CD14-positive monocyte (primary cell): Measurements from ENCODE around the gene LRRC55. TPM values are rescaled to one million over a fixed set of nuclear protein-coding genes. Genes with fewer than 3 reads are reported as not detected.

ENCODE experiments used
- DNase-seq, 3 donors: peaks; one replicate each; pipeline ENCODE4 v3.0.0-alpha.2; 2011 to 2022
- H2AFZ ChIP-seq: 2 replicates; pipeline ENCODE4 v1.6.0; 2012; ENCODE audit warnings: mild to moderate bottlenecking, low read depth, low read length, inconsistent platforms; ENCODE audit not compliant: insufficient read depth, poor library complexity, severe bottlenecking
- H3K27ac ChIP-seq, 2 donors: 1 replicate in 1 of 2; 2 replicates in 1 of 2; pipeline ENCODE4 v1.5.1; 2012 to 2013; ENCODE audit warnings: low read length in 2 of 2, control low read depth in 1 of 2, inconsistent platforms in 1 of 2, low read depth in 1 of 2, mild to moderate bottlenecking in 1 of 2
- H3K27me3 ChIP-seq, 2 donors: one replicate each; pipeline versions ENCODE4 v1.6.0 to v1.6.1; 2011 to 2013; ENCODE audit warnings: low read length in 2 of 2; ENCODE audit not compliant: control insufficient read depth in 2 of 2, insufficient read depth in 2 of 2
- H3K36me3 ChIP-seq, 2 donors: replicated peaks in 1 of 2; 1 replicate in 1 of 2; 2 replicates in 1 of 2; pipeline versions ENCODE4 v1.5.1 to v1.6.1; 2012 to 2013; ENCODE audit warnings: low read length in 2 of 2, control low read depth in 1 of 2, inconsistent platforms in 1 of 2, mild to moderate bottlenecking in 1 of 2; ENCODE audit not compliant: insufficient read depth in 2 of 2, control insufficient read depth in 1 of 2
- H3K4me1 ChIP-seq, 2 donors: 1 replicate in 1 of 2; 2 replicates in 1 of 2; pipeline versions ENCODE4 v1.5.1 to v1.6.1; 2012 to 2013; ENCODE audit warnings: low read length in 2 of 2, control low read depth in 1 of 2, inconsistent platforms in 1 of 2, mild to moderate bottlenecking in 1 of 2, moderate library complexity in 1 of 2; ENCODE audit not compliant: insufficient read depth in 2 of 2, control insufficient read depth in 1 of 2
- H3K4me2 ChIP-seq: replicated peaks from 2 replicates; pipeline ENCODE3; 2012; ENCODE audit warnings: low read length, moderate library complexity, mild to moderate bottlenecking; ENCODE audit not compliant: poor library complexity, severe bottlenecking; ENCODE audit errors: extremely low read depth
- H3K4me3 ChIP-seq, 3 experiments: fragments of 200-600 bp in 1 of 3; sonication (generic) in 1 of 3; replicated peaks in 1 of 3; 1 replicate in 2 of 3; 2 replicates in 1 of 3; pipeline ENCODE4 v1.5.1; 2011 to 2013; ENCODE audit warnings: low read length in 3 of 3, mild to moderate bottlenecking in 3 of 3, control low read depth in 2 of 3, low read depth in 2 of 3, inconsistent platforms in 1 of 3, moderate library complexity in 1 of 3
- H3K79me2 ChIP-seq: 2 replicates; pipeline ENCODE4 v1.6.0; 2012; ENCODE audit warnings: mild to moderate bottlenecking, control low read depth, inconsistent platforms, low read length, moderate library complexity; ENCODE audit not compliant: insufficient read depth
- H3K9ac ChIP-seq: 2 replicates; pipeline ENCODE4 v1.6.0; 2017; ENCODE audit warnings: low read length, mild to moderate bottlenecking; ENCODE audit not compliant: insufficient read depth, poor library complexity, severe bottlenecking
- H3K9me3 ChIP-seq, 2 donors: replicated peaks in 1 of 2; 1 replicate in 1 of 2; 2 replicates in 1 of 2; pipeline versions ENCODE4 v1.5.1 to v1.6.1; 2012 to 2013; ENCODE audit warnings: low read length in 2 of 2, control low read depth in 1 of 2; ENCODE audit not compliant: control insufficient read depth in 1 of 2, insufficient read depth in 1 of 2
- H4K20me1 ChIP-seq: 2 replicates; pipeline ENCODE4 v1.6.0; 2012; ENCODE audit warnings: mild to moderate bottlenecking, low read length, control low read depth, moderate library complexity; ENCODE audit not compliant: insufficient read depth
- H3K27ac Mint-ChIP-seq, 7 donors: one replicate each; pipeline ENCODE4 v1.8.0; 2020; ENCODE audit warnings: mild to moderate bottlenecking in 7 of 7, mixed read lengths in 7 of 7, moderate library complexity in 6 of 7, inconsistent platforms in 2 of 7
- H3K27me3 Mint-ChIP-seq, 3 donors: one replicate each; pipeline ENCODE4 v1.8.0; 2021 to 2022; ENCODE audit warnings: low read depth in 3 of 3, mild to moderate bottlenecking in 3 of 3, mixed read lengths in 3 of 3, moderate library complexity in 3 of 3, inconsistent platforms in 1 of 3
- H3K36me3 Mint-ChIP-seq, 2 donors: one replicate each; pipeline ENCODE4 v1.8.0; 2020; ENCODE audit warnings: mixed read lengths in 2 of 2, inconsistent platforms in 1 of 2, mild to moderate bottlenecking in 1 of 2
- H3K4me1 Mint-ChIP-seq: one replicate; pipeline ENCODE4 v1.8.0; 2020; ENCODE audit warnings: mild to moderate bottlenecking, mixed read lengths
- H3K4me3 Mint-ChIP-seq, 2 donors: one replicate each; pipeline ENCODE4 v1.8.0; 2020; ENCODE audit warnings: mild to moderate bottlenecking in 2 of 2, mixed read lengths in 2 of 2, moderate library complexity in 1 of 2
- H3K9me3 Mint-ChIP-seq, 7 donors: one replicate each; pipeline ENCODE4 v1.8.0; 2020 to 2022; ENCODE audit warnings: mixed read lengths in 7 of 7, mild to moderate bottlenecking in 6 of 7, moderate library complexity in 6 of 7, inconsistent platforms in 2 of 7
- whole genome bisulfite sequencing: methylation state at CpG from one replicate; pipeline ENCODE4 v1.1.5; 2013; ENCODE audit warnings: missing lambda C conversion rate; ENCODE audit not compliant: insufficient coverage; 5-methylcytosine and 5-hydroxymethylcytosine counted together
- intact Hi-C, 2 donors: fragments of 100-400 bp; cut with micrococcal nuclease; formaldehyde crosslinking; loops; one replicate each; pipeline versions ENCODE4 v1.15.0 to v1.15.1; 2023
- polyA plus RNA-seq, 3 donors: library from polyadenylated mRNA; depleted of rRNA in 1 of 3; unstranded in 2 of 3; stranded (reverse) in 1 of 3; fragments of 300-500 nt in 2 of 3; fragments of >200 nt in 1 of 3; fragmentation: Illumina TruSeq in 2 of 3; gene quantifications; 1 replicate in 2 of 3; 2 replicates in 1 of 3; pipeline ENCODE4 v1.2.3, GENCODE V29; 2012 to 2021
- TF ChIP-seq, protein P1 (sequence below): fragments of 200-600 bp; IDR thresholded peaks from one replicate; pipeline ENCODE4 v1.8.0; 2022; ENCODE audit warnings: antibody characterized with exemption, mild to moderate bottlenecking

The LRRC55 gene
- polyA plus RNA-seq, 3 donors, result not detected

DNA sequence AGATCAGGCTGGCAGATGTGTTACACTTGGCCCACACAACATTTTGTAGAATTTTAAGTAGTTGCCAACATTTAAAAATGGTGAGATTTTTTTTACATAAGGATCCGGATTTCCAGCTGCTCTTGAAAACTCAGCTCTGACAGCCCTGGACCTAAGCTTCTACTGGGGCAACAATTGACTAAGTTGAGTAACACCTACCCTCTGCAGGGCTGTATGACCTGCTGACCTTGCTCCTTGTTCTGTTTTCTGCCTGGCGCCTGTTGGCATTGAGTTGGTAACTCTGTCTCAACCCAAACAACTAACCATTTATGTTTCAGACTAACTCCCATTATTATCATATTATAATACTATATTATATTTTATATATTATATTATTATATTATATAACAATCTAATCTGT, 21.1 kb upstream of the LRRC55 start:
- no peak overlapping the region for H2AFZ ChIP-seq
- H3K9ac ChIP-seq, result no peak overlapping the region
- H3K4me2 ChIP-seq, result no peak overlapping the region
- Mint-ChIP-seq H3K4me3 (no peak overlapping the region), H3K27me3 (peaks cover 18 to 25% (median 19%) of the 10 kb centered on the region in 3 donors), H3K4me1 (peaks cover 7% of the 10 kb centered on the region), H3K9me3 (peaks cover 0 to 3% (median 0%) of the 10 kb centered on the region in 7 donors), H3K36me3 (no peaks in the 10 kb centered on the region), H3K27ac (no peak overlapping the region)
- no peaks in the 10 kb centered on the region for H3K79me2 ChIP-seq
- no peak for DNase-seq
- no peak overlapping the region for H3K27ac ChIP-seq
- no peaks in the 10 kb centered on the region for H3K9me3 ChIP-seq
- TF ChIP-seq, protein P1, sequence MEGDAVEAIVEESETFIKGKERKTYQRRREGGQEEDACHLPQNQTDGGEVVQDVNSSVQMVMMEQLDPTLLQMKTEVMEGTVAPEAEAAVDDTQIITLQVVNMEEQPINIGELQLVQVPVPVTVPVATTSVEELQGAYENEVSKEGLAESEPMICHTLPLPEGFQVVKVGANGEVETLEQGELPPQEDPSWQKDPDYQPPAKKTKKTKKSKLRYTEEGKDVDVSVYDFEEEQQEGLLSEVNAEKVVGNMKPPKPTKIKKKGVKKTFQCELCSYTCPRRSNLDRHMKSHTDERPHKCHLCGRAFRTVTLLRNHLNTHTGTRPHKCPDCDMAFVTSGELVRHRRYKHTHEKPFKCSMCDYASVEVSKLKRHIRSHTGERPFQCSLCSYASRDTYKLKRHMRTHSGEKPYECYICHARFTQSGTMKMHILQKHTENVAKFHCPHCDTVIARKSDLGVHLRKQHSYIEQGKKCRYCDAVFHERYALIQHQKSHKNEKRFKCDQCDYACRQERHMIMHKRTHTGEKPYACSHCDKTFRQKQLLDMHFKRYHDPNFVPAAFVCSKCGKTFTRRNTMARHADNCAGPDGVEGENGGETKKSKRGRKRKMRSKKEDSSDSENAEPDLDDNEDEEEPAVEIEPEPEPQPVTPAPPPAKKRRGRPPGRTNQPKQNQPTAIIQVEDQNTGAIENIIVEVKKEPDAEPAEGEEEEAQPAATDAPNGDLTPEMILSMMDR, result no peak
- intact Hi-C loops, result no loop called here
- H3K4me3 ChIP-seq, result no peak overlapping the region
- H3K27me3 ChIP-seq, result peaks cover 7 to 9% of the 10 kb centered on the region in 2 donors
- H3K36me3 ChIP-seq, result no peaks in the 10 kb centered on the region
- no peaks in the 10 kb centered on the region for H4K20me1 ChIP-seq
- no peaks in the 10 kb centered on the region for H3K4me1 ChIP-seq
- WGBS, result 50% methylated on average over 1 of the region's 2 CpGs

DNA sequence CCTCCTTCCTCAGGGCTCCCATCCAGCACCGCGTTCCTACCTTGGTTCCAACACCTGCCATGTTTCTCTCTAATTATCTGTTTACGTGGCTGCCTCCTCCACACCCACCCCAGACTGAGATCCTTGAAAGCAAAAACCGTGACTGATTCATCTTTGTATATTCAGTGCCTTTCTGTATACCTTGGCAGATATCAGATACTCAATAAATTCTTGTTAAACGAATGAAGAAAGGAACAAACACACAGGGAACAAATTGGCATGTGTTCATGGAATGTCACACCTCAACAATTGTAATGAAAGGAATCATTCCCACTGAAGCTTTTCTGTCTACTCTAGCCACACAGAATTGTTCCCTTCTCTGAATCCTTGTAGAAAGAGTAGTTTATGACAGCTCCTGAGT, 20.4 kb upstream of the LRRC55 start:
- H4K20me1 ChIP-seq, result no peaks in the 10 kb centered on the region
- H3K36me3 ChIP-seq, result no peaks in the 10 kb centered on the region
- H3K9ac ChIP-seq, result no peak overlapping the region
- Mint-ChIP-seq H3K36me3 (no peaks in the 10 kb centered on the region), H3K4me3 (no peak overlapping the region), H3K4me1 (peaks cover 3% of the 10 kb centered on the region), H3K27me3 (peaks cover 13 to 21% (median 15%) of the 10 kb centered on the region in 3 donors), H3K9me3 (peaks cover 0 to 3% (median 0%) of the 10 kb centered on the region in 7 donors), H3K27ac (no peak overlapping the region)
- TF ChIP-seq, protein P1, result no peak
- no peaks in the 10 kb centered on the region for H3K9me3 ChIP-seq
- no peak overlapping the region for H2AFZ ChIP-seq
- H3K27me3 ChIP-seq, result peaks cover 7 to 9% of the 10 kb centered on the region in 2 donors
- WGBS, result 57% methylated on average over 3 of the region's 5 CpGs
- no peak overlapping the region for H3K4me3 ChIP-seq
- DNase-seq, result no peak
- H3K27ac ChIP-seq, result no peak overlapping the region
- H3K4me1 ChIP-seq, result no peaks in the 10 kb centered on the region
- H3K79me2 ChIP-seq, result no peaks in the 10 kb centered on the region
- H3K4me2 ChIP-seq, result no peak overlapping the region
- intact Hi-C loops, result no loop called here
